Stimulated activated CD8-positive, alpha-beta memory T cell treated with anti-CD3 and anti-CD28 coated beads, Interleukin-2, amount 100 ng/mL, for 48 hours (primary cell): Measurements from ENCODE around the gene RAD23A.
A peak's percentile ranks its signal among the peaks of the same experiment; 100 is the strongest.
"Not testable (repeated sequence)": the region's sequence is repeated elsewhere in the genome, so short reads cannot be mapped to it uniquely, and the experiment has no call there.

ENCODE experiments used
- DNase-seq, 2 donors: peaks; one replicate each; pipeline ENCODE4 v3.0.0-alpha.2; 2020; ENCODE audit warnings: low read depth in 2 of 2

The RAD23A gene

DNA sequence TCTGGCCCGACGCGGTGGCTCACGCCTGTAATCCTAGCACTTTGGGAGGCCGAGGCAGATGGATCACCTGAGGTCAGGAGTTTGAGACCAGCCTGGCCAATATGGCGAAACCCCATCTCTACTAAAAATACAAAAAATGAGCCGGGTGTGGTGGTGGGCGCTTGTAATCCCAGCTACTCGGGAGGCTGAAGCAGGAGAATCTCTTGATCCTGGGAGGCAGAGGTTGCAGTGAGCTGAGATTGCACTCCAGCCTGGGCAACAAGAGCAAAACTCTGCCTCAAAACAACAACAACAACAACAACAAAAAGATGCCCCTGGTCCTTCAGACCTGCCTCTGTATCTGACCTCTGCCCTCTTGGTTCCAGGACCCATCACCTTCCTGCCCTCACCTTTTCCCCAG lies 9.9 kb downstream of the RAD23A start:
- not testable (repeated sequence) for DNase-seq

GRCh38 chr19:12955996-12956395 lies 10.3 kb downstream of the RAD23A start:
- no peak for DNase-seq

GRCh38 chr19:12956446-12957388 lies 11.1 kb downstream of the RAD23A start, which contains the start of gene GADD45GIP1:
Gene GADD45GIP1 (minus strand): TSS chr19:12957223. CDS start chr19:12957212, 11 bp downstream.
- DNase-seq: peak; percentile 80 to 81

- DNase-seq: not testable (repeated sequence)
Measured at GRCh38 chr19:12957389-12957952, 11.8 kb downstream of the RAD23A start.

- DNase-seq: no peak
Measured at GRCh38 chr19:12959481-12959880, 13.8 kb downstream of the RAD23A start.

- peak; percentile 75 to 80 for DNase-seq
Measured at GRCh38 chr19:12965017-12965811, 19.6 kb downstream of the RAD23A start.

DNA sequence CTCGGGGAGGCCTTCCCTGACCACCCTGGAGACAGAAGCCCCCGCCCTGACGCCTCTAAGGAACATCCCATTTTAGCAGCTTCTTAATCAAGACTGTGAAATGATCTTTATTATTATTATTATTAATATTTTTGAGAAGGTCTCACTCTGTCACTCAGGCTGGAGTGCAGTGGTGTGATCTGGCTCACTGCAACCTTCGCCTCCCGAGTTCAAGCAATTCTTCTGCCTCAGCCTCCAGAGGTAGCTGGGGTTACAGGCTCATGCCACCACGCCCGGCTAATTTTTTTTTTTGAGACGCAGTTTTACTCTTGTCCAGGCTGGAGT lies 20.1 kb downstream of the RAD23A start:
- no peak for DNase-seq

GRCh38 chr19:12967907-12968306 lies 22.2 kb downstream of the RAD23A start:
- no peak for DNase-seq

GRCh38 chr19:12969292-12969988 lies 23.8 kb downstream of the RAD23A start, which contains the start of gene DAND5:
Gene DAND5 (plus strand): TSS chr19:12969576. CDS start chr19:12969661, 85 bp downstream.
- DNase-seq: no peak

DNA sequence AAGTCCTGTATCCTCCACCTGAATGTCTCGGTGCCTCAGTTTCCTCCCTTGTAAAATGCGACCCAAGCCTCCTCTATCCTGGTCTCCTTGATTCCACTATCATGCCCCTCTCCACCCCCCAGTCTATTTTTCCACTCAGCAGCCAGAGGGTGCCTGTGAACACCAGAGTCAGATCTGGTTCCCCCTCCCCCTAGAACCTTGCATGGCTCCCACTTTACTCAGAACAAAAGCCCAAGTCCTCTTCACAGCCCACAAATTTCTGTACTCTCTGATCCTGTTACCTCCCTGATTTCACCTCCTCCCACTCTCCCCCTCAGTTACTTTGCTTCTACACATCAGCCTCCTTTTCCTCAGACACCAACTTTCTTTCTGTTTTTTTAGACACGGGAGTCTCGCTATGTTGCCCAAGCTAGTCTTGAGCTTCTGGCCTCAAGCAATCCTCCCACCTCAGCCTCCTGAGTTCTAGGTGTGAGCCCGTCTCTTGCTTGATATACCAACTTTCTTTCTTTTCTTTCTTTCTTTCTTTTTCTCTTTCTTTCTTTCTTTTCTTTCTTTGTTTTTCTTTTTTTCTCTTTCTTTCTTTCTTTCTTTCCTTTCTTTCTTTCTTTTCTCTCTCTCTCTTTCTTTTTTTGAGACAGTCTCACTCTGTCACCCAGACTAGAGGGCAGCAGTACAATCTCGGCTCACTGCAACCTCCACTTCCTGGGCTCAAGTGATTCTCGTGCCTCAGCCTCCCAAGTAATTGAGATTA lies 24.6 kb downstream of the RAD23A start:
- no peak for DNase-seq

DNA sequence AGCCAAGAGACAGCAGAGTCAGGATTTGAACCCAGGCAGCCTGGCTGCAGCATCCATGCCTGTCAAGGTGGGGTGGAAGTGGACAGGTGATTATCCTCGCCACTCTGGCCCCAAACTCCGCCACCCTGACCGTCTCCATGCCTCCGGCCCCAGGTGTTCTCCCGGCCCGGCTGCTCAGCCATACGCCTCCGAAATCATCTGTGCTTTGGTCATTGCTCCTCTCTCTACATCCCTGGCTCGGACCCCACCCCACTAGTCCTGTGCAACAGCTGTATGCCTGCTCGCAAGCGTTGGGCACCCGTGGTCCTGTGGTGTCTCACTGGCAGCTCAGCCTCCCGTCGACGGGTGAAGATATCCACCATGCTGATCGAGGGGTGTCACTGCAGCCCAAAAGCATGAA lies 27.6 kb downstream of the RAD23A start:
- no peak for DNase-seq

DNA sequence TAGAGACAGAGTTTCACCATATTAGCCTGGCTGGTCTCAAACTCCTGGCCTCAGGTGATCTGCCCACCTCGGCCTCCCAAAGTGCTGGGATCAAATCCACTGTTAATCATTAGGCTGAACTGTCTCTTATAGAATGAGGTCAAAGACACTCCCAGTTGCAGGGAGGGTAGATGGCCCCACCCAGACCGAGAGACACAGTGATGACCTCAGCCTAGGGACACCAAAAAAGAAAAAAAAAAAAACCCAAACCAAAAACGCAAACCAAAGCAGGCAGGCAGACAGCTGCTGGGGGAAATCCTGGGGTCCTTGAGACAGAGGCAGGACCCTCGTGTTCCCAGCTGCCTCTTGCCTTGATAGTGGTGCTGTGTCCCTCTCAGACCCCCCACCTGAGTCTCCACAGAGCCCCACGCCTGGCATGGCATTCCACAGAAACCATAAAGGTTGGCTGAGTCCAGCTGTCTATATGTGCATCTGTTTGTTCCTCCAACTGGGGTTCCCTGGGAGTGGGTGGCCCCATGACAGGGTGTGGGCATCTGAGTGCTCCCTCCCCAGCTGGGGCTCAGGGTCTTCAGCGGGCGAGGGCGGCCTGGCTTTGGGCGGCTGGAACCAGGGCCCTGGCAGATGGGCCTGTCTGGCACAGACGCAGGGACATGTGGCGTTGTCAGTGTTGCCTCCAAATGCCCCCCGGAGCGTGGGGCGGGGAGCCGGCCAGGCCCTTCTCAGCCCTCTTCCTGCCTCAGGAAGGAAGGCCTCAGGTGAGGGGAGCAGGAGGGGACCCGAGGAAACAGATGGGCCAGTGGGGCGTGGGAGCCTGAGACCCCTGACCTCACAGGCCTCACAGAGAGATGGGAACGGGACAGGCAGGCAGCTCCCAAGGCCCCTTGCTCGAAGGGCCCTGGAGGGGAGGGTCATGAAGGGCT lies 28.9 kb downstream of the RAD23A start:
- DNase-seq: no peak

- no peak for DNase-seq
Measured at GRCh38 chr19:12975221-12975741, 29.6 kb downstream of the RAD23A start.

- not testable (repeated sequence) for DNase-seq
Measured at GRCh38 chr19:12976109-12976508, 30.4 kb downstream of the RAD23A start.

GRCh38 chr19:12979974-12980373 lies 34.3 kb downstream of the RAD23A start:
- no peak for DNase-seq

DNA sequence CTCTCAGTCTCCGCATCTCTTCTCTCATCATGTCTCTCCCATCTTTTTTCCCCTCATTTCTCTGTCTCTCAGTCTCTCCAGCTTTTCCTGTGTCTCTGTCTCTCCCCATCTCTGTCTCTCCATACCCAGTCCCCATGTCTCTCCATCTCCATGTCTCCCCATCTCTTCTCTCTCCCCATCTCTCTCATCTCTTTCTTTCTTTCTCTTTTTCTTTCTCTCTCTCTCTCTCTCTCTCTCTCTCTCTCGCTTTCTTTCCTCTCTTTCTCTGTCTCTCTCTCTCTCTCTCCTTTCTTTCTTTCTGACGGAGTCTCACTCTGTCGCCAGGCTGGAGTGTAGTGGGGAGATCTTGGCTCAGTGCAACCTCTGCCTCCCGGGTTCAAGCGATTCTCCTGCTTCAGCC lies 37.0 kb downstream of the RAD23A start:
- DNase-seq: no peak

- no peak for DNase-seq
Measured at GRCh38 chr19:12983091-12983490, 37.4 kb downstream of the RAD23A start.

DNA sequence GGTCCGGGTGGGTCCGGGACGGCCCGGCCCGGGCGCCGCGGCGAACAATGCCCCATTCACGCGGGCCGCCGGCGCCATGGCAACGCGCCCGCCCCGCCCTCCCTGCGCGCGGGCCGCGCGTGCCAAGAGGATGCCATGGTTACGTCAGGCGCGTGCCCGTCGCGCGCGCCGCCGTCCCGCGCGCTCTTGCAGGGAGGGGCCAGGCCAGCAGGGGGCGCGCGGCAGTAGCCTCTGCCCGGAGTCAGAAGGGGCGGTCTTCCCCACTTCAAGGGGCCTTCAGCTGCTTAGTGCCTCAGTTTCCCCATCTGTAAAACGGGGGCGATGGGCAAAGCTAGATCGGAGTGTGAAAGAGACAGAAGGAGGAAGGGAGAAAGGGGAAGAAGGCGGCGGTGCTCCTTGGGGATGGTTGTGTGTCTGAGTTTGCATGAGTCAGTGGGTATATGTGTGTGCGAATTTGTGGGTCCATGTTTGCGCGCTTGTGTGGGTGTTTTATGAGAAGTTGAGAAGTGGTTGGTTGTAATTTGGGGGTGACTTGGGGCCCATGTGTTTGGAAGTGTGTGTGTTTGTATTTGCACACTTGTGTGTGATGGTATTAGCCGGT lies 38.0 kb downstream of the RAD23A start:
- peak; percentile 68 to 75 for DNase-seq

GRCh38 chr19:12984143-12984627 lies 38.5 kb downstream of the RAD23A start:
- DNase-seq: no peak
